GM12801 (cell line): ENCODE measurements around the gene OSCP1.

Experiments
- TF ChIP-seq, protein P1 (sequence below): IDR thresholded peaks from one replicate; pipeline ENCODE4 v1.5.1; 2011; ENCODE audit warnings: control low read depth; ENCODE audit not compliant: insufficient read length; ENCODE audit errors: extremely low read depth

Gene OSCP1

DNA sequence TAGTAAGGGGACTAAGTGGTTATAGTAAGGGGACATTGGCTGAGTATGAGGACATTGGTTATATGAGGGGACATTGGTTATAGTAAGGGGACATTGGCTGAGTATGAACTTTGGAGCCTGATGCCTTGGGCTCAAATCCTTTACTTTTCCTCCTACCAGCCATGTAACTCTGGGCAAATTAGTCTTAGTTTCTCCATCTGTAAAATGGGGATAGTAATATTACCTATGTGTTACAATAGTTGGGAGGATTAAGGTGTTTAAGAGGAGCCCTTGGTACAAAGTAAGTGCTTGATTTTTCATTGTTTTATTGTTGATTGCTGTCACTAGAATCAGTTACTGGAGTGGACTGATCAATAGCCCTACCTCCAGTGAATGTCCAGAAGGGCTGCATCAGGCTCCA is 2.8 kb downstream of the OSCP1 start:
- TF ChIP-seq, protein P1, sequence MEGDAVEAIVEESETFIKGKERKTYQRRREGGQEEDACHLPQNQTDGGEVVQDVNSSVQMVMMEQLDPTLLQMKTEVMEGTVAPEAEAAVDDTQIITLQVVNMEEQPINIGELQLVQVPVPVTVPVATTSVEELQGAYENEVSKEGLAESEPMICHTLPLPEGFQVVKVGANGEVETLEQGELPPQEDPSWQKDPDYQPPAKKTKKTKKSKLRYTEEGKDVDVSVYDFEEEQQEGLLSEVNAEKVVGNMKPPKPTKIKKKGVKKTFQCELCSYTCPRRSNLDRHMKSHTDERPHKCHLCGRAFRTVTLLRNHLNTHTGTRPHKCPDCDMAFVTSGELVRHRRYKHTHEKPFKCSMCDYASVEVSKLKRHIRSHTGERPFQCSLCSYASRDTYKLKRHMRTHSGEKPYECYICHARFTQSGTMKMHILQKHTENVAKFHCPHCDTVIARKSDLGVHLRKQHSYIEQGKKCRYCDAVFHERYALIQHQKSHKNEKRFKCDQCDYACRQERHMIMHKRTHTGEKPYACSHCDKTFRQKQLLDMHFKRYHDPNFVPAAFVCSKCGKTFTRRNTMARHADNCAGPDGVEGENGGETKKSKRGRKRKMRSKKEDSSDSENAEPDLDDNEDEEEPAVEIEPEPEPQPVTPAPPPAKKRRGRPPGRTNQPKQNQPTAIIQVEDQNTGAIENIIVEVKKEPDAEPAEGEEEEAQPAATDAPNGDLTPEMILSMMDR, result no peak

DNA sequence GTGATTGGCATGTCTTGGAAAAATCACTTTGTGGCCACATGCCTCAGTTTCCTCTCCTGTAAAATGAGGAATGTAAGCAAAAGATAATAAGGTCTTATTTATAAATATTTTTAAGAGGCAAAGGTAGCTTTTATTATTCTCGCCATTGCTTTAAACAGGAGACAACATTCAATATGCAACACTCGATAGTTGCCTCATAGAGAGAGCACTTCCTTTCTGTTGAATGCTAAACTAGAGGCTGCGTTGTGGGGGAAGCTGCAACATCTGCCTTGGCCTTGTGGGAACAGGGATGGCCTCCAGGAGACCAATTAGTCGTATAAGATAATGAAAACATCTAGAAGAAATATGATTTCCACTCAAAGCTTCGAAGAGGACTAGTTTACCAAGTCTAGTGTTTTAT is 3.5 kb downstream of the OSCP1 start:
- TF ChIP-seq, protein P1, result no peak

DNA sequence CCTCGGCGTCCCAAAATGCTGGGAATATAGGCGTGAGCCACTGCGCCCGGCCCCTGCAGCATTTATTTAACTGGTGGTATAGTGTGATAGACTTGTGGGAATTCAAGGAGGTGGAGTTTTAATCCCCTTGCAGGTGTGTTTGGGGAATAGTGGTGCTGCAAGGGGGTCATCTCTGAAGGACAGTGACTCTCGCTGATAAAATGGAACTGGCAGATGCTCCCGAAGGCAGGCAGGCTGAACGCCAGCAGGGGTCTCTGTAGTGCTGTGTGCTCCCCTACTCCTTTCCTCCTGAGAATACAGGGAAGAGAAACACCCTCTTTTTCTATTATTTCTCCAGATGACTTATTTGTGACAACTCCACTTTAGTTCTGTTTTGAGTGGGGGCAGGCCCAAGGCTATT is 4.0 kb downstream of the OSCP1 start:
- TF ChIP-seq, protein P1, result no peak

DNA sequence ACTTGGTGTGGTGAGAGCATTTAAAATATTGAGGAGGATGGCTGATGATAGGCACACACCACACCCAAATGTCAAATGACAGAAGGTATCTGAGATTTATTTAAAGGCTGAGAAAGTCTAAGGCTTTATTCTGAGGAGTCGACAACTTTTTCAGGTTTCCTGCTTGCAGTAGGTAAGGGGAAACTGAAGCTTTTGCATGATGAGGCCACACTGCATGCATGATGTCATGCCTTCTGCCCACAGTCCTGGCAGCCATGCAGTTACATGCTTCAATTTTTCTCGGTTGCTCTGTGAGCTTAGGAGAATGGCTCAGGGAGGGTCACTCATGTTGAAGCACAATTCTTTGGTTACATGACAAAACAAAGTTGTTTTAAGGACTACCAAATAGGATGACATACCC is 7.0 kb downstream of the OSCP1 start:
- TF ChIP-seq, protein P1, result no peak

DNA sequence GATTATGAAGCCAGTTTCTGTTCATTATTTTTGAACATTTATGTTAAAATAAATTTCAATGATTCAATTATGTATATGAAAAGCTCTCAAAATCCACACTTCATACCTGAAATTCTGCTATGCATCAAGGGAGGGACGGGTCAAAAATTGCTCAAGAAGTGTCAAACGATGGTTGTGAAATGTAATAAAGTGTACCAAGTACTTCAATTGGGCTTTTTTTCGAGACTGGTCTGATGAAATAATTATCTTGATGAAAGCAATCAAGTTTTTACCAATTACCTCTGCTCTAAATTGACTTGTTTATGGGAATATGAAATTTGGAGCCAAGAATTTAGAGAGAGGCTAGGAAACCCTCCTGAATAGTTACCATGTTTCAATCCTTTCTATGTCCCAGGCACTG is 7.9 kb downstream of the OSCP1 start:
- TF ChIP-seq, protein P1, result no peak

DNA sequence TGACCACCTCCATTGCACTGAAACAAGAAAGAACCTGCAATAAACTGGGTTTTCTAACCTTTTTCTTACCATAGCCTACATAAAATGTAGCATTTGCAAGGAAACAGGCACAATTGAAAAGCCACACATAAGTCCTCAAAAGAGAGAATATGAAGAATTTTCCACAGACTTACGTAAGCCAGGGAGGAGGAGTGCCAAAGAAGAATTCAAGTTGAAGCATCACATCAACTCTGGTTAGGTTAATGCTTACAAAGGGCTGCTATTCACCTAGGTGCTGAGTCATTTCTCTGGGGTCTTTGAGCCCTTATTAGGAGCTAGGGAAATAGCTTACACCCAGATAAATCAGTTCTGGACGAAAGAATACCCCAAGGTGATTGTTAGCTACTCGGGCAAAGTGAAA is 9.6 kb downstream of the OSCP1 start:
- TF ChIP-seq, protein P1, result no peak

DNA sequence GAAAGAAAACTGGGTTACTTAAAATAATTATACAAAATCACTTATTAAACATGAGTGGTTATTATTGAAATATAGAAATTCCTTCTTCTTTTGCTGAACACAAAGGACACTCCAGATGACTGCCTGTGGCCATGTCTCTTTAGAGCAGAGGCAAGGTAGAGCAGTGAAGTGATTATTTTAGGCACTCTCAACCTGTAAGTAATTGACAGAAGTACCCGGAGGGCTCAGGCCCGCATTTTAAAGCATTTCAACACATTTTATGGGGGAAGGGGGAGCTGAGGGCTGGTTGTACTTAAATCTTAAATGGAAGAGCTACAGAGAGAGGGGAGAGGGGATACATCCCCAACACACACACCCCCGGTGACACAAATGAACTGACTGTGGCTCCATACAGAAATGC is 10.2 kb downstream of the OSCP1 start:
- TF ChIP-seq, protein P1, result no peak

DNA sequence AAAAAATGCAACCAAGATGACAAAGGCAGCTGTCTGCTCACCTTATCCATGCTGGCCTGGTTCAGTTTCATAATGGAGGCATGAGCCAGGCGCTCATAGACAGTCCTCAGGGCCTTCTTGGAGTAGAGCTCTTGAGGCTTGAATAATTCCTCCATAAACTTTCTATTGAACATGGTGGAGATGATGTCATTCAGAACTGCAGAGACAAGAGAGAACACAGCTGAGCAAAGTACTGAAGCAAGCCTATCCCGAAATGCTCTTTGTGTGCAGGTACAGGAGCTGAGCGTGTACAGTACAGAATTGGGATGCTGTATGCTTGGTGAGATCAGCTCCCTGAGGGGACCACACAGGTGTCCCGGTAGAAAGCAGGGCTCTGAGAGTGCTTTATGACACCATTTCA is 11.5 kb downstream of the OSCP1 start:
- TF ChIP-seq, protein P1, result no peak
